Loucy (cell line): ENCODE measurements around the gene B3GAT1.

Experiments used
- EZH2phosphoT487 ChIP-seq: fragments of 200-600 bp; IDR thresholded peaks from 2 replicates; pipeline ENCODE4 v1.6.1; 2018; ENCODE audit warnings: antibody characterized with exemption, mild to moderate bottlenecking, moderate library complexity, borderline replicate concordance
- TF ChIP-seq, protein P1 (sequence below): fragments of 200-600 bp; sonication (generic); conservative IDR thresholded peaks from 2 replicates; pipeline ENCODE4 v1.5.1; 2014; ENCODE audit warnings: mild to moderate bottlenecking, antibody characterized with exemption, low read length

DNA sequence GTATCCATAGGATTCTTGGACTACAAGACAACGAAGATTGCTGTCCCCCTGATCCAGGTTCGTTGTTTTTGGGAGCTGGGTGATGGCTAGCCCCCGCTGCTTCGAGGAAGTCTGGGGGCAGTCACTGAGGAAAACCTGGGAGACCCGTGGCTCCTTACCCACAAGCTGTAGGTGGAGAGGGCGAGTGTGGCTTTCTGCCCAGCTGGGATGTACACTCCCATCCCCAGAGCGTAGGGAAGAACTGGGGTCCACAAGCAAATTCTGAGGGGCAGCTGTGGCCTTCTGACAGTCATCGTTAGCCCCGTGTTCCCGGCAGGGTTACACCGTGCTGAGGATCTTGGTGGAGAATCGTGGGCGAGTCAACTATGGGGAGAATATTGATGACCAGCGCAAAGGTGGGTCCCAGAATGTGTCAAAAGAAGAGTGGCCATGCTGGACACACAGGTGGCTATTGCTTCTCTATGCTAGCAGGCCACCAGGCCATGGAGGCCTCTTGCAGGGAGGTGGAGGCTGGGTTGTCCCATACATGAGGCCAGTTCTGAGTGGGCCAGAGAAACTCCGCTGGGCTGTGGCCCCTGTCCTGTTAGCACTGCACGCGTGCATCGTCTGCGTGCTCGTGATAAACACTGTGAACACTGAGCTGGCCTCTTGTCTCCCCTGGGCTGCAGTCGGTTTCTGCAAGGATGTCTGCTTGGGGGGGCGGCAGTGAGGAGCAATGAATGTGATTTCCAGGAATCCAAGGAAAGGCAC is 40.4 kb downstream of the B3GAT1 start:
- TF ChIP-seq, protein P1, sequence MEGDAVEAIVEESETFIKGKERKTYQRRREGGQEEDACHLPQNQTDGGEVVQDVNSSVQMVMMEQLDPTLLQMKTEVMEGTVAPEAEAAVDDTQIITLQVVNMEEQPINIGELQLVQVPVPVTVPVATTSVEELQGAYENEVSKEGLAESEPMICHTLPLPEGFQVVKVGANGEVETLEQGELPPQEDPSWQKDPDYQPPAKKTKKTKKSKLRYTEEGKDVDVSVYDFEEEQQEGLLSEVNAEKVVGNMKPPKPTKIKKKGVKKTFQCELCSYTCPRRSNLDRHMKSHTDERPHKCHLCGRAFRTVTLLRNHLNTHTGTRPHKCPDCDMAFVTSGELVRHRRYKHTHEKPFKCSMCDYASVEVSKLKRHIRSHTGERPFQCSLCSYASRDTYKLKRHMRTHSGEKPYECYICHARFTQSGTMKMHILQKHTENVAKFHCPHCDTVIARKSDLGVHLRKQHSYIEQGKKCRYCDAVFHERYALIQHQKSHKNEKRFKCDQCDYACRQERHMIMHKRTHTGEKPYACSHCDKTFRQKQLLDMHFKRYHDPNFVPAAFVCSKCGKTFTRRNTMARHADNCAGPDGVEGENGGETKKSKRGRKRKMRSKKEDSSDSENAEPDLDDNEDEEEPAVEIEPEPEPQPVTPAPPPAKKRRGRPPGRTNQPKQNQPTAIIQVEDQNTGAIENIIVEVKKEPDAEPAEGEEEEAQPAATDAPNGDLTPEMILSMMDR: no peak
- TF ChIP-seq EZH2phosphoT487: no peak
